GM19193 (cell line): ENCODE data around the gene DNAJC11.

ENCODE experiments used
- POLR2A ChIP-seq: IDR thresholded peaks from 4 replicates; pipeline ENCODE4 v1.6.1; 2011; ENCODE audit not compliant: insufficient read depth, insufficient read length; ENCODE audit errors: extremely low read depth

Gene DNAJC11

DNA sequence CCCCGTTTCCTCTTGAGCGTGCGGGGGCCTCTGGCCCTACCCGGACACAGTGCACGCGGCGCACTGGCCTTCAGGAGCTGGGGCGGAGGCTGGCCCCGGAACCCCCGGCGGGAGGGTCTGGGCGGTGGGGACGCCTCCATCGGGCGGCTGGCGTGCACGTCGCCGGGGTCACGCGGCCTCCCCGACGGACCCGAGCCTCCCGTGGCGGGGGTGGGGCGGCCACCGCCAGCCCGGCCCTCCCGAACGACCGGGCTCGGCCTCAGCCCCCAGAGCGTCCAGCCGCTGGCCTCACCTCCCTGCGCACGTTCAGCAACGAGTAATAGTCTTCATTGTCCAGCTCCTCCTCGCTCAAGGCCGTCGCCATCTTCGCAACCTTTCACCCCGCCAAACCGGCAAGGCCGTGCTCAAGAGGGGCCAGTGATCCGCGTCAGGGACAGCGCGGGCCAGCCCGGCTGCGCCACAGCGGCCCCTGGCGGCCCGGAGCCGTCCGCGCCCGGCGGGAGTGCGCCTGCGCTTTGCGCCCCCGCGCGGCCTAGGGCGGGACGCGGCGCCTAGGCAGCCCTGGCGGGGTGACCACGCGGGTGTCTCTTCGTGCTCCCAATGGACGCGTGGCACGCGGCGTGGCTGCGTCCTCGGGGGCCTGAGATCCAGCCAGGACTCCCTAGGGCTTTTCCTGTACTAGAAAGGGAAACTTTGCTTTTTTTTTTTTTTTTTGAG is at the start of gene DNAJC11:
Gene DNAJC11, minus strand, starts transcription at position 380 of the 717 bp plus-strand sequence. Its CDS starts 16 bp downstream, at position 364.
- TF ChIP-seq POLR2A, result peak; percentile 77

GRCh38 chr1:6750490-6750889 is 48.9 kb upstream of the DNAJC11 start:
- no peak for TF ChIP-seq POLR2A

GRCh38 chr1:6747674-6748073 is 46.1 kb upstream of the DNAJC11 start:
- no peak for TF ChIP-seq POLR2A

- TF ChIP-seq POLR2A, result no peak
Measured at GRCh38 chr1:6745073-6745472, 43.5 kb upstream of the DNAJC11 start.

- no peak for TF ChIP-seq POLR2A
Measured at GRCh38 chr1:6743189-6744101, 41.8 kb upstream of the DNAJC11 start.

DNA sequence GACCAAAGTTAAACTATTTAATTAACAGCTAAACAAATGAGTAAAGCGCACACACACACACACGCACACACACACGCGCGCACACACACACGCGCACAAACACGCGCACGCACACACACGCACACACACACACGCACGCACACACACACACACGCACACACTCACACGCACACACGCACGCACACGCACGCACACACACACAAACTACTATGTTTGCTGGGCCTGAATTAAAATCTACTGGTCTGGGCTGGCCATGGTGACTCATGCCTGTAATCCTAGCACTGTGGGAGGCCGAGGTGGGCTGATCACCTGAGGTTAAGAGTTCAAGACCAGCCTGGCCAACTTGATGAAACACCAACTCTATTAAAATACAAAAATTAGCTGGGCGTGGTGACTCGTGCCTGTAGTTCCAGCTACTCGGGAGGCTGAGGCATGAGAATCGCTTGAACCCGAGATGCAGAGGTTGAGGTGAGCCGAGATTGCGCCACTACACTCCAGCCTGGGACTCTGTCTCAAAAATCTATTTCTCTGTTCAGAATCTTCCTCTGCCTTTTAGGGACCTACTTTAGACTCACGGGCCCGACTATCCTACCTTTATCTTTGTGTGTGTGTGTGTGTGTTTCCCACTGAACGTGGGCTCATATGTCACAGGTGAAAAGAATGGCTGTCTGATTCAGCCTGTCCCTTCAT is 37.5 kb upstream of the DNAJC11 start:
- no peak for TF ChIP-seq POLR2A

DNA sequence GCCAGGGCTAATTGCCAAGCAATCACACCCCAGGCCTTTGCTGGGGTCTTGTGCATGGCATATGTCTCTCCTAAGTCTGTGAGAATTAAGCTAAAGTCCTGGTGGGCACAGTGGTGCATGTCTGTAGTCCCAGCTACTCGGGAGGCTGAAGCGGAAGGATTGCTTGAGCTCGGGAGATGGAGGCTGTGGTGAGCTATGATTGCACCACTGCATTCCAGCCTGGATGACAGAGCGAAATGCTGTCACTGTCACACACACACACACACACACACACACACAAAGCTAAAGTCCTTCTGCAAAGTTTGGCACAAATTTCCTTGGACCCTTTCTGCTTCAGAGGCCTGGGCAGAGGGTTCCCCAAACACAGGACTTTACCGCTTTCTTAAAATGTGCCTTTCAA is 31.3 kb upstream of the DNAJC11 start:
- TF ChIP-seq POLR2A, result no peak

GRCh38 chr1:6731905-6732304 is 30.3 kb upstream of the DNAJC11 start:
- TF ChIP-seq POLR2A, result no peak

- TF ChIP-seq POLR2A, result no peak
Measured at GRCh38 chr1:6730880-6731279, 29.3 kb upstream of the DNAJC11 start.

DNA sequence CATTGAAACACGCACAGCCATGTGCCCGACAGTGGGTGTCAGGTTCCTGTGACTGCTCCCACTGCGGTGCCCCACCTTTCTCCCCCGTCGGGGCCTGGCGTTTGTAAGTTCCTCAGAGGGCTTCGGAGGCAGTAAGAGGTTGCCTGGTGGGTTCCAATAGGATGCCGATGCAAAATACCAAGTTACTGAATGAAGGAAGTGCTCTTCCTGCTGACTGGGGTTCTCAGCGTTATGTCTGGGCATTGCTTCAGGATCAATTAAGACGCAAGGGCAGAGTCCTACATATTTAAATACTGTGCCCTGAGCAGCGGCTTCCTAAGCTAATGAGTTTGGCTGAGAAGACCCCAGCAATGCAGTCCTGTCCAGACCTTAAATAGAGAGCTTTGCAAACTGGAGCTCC is 28.9 kb upstream of the DNAJC11 start:
- TF ChIP-seq POLR2A, result no peak

DNA sequence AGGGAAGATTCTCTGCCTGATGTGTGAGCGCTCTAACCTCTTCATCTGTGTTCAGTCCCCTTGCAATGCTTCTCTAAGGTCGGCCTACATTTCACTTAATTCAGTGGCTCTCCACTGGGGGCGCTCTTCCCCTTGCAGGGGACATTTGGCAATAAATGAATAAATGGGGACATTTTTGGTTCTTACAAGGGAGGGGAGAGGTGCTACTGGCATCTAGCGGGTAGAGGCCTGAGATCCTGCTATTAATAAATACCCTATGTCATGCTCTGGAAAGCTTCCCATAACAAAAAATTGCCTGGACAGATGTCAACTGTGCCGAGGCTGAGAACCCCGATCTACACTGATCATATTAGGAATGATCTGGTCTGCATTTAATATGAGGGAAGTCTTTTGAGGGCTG is 25.9 kb upstream of the DNAJC11 start:
- no peak for TF ChIP-seq POLR2A

DNA sequence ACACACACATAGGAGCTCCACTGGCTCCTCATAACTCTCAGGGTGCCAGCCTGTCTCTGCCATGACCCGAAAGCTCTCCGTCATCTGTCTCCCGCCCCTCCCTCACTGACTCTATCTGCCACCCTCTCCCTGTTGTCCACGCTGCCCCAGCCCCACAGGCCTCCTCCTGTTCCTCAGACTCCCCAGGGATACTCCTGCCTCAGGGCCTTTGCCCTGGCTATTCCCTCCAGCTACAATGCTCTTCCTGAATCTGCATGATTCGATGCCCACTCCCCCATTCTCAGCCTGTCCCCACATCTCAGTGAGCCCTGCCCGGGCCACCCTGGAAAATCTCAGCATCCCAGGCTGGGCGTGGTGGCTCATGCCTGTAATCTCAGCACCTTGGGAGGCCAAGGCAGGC is 24.6 kb upstream of the DNAJC11 start:
- no peak for TF ChIP-seq POLR2A

- no peak for TF ChIP-seq POLR2A
Measured at GRCh38 chr1:6724517-6725141, 23.0 kb upstream of the DNAJC11 start.

DNA sequence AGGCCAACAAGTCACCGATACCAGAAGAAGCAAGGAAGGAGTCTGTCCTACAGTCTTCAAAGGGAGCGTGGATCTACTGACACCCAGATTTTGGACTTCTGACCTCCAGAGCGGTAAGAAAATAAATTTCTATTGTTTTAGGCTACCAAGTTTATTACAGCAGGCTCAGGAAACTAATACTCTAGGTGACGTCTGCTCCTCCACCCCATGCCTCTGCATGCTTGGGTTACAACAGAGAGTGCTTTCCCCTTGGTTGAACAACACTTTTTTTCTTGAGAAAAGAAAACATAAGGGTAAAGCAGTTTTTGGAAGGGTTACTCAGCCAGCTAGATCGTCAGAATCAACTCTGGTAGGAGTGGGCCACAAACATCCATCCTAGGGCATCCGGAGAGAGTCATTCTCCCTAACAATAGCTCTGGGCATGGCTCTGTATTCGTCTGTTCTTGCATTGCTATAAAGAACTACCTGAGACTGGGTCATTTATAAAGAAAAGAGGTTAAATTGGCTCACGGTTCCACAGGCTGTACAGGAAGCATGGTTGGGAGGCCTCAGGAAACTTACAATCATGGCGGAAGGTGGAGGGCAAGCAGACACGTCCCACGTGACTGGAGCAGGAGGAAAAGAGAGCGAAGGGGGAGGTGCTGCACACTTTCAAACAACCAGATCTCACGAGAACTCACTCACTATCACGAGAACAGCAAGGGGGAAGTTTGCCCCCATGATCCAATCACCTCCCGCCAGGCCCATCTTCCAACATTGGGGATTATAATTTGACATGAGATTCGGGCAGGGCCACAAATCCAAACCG is 22.2 kb upstream of the DNAJC11 start:
- TF ChIP-seq POLR2A, result no peak
